ENCODE results near the gene EIF3K.
A peak's percentile ranks its signal among the peaks of the same experiment; 100 is the strongest.

The EIF3K gene

DNA sequence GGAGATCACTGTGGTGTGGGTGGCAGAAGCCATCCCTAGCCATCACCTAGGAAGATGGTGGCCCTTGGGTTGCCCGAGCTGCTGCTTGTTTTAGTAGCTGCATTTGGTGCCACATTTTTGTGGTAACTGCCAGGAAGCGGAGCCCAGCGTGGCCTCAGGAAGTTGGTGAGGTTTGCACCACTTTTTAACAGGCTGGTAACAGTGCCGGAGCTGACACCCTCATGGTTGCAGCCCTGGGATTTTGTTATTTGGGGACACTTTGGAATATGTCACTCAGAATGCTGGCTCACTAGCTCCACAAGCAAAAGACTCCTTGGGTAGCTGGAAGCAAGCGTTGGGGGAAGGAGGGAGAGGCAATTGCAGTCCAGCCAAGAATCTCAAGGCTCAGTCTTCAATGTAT, 50.6 kb downstream of the EIF3K start:
- peak in 2 of 4 experiments; percentile 11 to 13 for DNase-seq

DNA sequence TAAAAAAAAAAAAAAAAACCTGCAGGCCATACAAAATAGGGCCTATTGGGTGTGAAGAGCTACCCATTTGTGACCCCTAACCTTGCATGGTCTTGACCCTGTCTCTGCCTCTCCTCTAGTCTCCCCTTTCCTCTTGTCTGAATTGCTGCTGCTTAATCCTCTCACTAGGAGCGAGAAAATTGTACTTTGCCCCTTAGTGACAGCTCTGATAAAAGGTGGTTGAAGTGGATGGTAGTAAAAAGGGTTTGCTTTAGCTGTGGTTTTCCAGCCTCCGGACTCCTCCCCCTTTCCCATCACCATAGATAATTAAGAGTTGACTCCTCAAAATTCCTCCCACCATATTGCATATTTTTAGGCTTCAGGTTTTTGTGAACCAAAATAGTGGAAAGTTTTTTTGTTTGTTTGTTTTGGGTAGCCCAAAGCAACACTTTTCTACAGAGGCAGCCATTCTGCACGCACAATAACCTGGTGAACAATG, 52.0 kb downstream of the EIF3K start:
- no peak for DNase-seq

DNA sequence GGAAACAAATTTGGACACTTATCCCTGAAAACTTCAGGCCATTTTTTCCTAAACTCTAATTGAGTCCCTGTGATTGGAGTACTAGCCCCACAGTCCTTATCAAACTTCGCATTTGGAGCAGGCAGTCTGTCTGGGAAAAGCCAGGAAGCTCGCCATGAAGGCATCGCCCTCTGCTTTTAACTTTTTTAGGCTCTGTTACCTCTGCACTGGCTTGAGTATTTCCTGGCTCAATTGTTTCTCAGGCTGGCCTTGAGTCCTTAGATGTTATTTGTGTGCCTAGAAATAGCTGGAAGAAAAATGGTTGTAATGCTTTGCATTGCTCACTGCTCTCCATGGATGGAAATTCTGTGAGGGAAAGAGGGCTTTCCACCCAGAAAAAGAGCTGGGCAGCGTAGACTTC, 52.7 kb downstream of the EIF3K start:
- DNase-seq = no peak

DNA sequence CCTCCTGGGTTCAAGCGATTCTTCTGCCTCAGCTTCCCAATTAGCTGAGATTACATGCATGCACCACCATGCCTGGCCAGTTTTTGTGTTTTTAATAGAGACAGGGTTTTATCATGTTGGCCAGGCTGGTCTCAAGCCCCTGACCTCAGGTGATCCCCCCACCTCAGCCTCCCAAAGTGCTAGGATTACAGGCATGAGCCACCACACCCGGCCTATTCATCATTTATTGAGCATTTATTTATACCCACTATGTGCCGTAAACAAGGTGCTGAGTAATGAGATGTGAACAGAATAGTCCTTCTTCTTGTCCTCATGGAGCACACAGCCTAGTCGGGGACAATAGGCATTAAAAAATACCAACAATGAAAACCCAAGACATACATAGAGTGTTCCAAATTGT, 54.0 kb downstream of the EIF3K start:
- no peak for DNase-seq

DNA sequence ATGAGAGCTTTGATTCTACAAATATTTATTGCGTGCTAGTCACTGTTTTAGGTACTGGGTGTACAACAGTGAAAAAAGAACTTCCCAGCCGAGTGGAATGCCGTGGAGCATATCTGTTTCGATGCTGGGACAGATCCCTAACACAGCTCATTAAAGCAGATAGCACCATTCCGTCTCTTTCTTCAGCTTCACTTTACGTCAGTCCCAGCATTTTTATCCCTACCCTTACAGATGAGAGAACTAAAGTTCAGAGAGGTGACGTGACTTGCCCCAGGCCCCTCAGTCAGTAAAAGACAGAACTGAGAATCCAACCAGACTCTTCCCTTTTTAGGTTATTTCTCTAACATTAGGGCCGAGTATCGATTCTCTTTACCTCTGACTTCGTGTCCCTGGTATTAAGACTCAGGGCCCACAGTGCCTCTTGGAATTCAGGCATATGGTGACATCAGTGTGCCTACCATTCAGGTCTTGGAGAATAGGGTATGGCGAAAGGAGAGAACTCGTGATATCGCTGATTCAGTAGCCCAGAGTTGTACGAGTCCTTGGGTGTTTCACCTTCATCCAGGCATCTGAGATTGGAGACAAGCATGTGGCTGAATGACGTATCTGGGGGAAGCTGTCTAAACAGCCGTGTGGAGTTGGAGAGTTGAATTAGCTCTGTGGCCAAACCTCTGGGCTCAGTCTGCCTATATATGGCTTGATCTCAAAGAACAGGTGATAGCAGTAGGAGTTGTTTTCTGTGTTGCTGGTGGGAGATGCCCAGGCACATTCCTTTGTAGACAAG, 55.6 kb downstream of the EIF3K start:
- no peak for DNase-seq

DNA sequence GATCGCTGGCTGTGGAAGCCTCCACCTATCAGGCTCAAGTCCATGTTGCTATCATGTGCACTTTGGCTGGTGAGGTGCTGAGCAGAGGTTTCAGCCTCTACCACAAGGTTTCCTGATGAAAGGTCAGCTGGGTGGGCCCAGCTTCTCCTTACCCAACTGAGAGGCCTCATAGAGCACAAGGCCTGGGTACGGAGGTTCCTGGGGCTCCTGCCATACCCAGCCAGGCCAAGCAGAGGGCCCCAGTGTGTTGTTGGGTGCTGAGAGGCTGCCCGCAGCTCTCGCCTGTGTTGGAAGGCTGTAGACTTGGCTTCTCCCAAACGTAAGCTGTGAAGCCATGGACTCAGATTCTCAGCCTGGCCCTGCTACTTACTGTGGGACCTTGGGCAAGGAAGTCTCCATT, 56.6 kb downstream of the EIF3K start:
- no peak for DNase-seq

DNA sequence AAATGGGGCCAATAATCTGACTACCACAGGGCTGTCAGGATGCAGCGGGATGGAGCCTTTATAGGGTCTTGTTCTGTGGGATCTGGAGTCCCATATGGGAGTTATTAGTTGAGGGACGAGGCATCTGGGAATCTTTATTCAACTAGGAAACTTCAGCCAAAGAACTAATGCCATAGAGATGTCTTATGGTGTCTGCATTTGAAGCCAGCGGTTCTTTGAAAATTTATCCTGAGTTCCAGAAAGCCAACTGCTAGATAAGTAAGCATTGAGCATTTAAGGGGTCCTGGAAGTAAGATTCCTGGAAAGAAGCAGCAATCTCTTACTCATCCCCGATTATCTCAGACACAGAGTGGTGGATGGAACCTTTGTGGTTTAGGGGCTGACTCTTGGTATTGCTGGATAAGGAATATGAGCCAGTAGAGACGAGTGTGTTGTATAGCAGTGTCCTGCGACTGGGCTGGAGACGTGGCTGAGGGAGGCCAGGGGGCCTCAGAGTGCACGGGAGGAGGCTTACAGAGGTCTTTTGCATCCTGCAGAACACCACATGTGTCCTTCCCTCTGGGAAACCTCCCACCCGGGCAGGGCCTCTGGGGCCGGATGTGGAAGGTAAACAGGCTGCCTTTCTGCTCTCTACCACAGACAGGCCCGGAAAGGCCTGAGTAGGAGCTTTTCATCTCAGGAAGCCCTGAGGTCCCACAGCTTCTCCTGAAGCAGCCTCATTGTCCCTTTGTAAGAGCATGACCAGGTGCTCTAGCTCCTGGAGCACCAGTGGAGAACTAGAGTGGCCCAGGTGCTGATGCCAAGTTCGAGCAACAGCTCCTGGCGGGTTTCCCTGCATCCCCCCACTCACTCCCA, 57.3 kb downstream of the EIF3K start:
- DNase-seq = no peak

DNA sequence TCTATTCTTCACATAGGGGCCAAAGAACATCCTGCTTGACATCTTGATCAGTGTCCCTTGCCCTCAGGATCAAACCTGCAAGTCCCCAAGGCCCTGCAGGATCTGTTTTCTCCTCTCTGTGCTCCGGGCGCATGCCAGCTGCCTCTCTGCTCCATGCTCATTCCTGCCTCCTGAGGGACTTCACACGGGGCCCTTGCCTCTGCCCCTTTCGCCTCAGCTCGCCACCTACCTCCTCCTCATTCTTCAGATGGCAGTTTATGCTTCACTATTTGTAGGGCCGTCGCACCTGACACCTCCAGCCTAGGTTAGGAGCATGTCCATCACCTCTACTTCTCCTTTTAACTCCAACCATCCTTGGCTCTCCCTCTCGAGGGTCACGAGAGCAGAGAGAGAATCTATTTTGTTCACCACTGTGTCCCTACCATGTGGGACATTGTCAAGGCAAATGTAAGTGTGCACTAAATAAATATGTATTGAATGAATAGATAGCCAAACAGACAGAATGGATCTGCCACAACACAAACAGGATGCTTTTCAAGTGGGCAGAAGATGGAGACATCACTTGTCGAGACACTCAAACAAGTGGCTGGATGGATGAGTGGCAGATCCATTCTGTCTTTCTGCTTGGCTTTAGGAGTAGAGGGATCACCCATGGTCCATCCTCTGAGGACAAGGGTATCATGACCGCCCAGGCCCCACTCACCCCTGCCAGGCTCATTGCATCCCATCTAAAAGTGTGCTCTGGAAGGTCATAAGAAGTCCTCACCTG, 58.1 kb downstream of the EIF3K start:
- DNase-seq = no peak

DNA sequence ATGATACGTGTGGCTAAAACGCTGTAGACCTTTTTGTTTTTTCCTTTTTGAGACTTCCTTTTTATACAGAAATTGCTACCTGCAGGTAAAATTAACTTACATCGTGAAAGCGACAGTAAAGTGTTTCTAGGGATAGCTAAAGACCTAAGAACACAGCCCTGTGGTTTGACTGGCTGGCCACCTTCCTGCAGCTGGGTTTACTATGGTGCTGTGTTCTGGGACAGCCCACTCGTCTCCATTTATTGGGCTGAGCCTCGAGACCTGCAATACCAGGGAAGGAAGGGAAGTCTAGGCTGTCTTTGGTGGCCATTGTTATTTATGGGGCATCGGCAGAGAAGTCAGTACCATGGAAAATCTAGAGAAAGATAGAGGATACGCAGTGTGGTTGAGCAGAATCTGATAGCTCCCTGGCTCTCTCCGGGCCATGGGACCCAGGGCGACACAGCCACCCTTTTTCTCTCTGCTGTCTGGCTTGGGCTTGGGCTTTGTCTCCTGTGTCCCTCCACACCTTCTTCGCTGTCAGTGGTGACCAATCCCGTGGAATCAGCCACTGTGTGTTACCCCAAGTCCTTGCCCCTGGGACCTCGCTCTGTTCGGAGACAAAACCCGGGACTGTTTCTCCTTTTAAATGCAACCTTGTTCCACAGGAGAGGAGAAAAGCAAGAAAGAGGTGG, 59.4 kb downstream of the EIF3K start:
- DNase-seq = no peak

DNA sequence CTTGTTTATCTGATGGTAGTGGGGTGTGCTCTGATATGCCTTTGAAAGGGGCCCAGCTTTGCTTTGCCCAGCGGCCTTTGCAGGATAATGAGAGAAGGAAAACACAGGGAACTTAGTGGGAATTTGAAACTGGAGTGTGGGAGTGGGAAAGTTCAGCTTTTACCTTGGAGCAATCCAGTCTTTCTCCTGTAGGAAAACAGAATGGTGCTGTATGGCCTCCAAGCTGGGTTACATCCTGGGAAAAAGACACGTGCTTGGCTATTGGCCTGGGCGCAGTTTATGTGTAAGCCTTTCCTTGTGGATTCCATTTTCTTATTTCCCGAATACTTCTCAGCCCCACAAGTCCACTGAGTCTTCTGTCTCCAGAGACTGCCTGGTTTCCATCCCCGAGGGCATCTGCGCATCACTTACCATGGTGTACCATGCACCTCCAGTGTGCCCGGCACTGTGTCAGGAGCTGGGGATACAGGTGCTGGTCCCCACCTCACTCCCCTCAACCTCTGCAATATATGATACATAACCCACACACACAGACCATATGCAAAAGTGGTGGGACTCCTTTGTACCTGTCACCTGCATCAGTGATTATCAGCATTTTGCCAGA, 60.0 kb downstream of the EIF3K start:
- DNase-seq = no peak

DNA sequence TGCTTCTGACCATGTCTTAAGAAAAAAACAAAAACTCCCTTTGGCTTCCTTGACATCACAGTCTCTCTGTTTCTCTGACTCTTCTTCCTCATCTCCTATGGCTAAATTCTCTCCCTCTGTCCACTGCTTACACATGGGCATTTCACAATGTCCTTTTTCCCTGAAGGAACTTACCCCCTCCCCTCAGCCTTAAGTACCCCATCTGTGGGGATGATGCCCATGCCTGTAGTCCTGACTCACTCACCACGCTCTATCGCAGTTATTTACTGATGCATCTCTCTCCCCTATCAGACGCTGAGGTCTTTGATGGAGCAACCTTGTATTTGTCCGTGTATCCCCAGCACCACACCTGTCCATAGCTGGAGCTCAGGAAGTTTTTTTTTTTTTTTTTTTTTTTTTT, 60.9 kb downstream of the EIF3K start:
- DNase-seq = no peak

DNA sequence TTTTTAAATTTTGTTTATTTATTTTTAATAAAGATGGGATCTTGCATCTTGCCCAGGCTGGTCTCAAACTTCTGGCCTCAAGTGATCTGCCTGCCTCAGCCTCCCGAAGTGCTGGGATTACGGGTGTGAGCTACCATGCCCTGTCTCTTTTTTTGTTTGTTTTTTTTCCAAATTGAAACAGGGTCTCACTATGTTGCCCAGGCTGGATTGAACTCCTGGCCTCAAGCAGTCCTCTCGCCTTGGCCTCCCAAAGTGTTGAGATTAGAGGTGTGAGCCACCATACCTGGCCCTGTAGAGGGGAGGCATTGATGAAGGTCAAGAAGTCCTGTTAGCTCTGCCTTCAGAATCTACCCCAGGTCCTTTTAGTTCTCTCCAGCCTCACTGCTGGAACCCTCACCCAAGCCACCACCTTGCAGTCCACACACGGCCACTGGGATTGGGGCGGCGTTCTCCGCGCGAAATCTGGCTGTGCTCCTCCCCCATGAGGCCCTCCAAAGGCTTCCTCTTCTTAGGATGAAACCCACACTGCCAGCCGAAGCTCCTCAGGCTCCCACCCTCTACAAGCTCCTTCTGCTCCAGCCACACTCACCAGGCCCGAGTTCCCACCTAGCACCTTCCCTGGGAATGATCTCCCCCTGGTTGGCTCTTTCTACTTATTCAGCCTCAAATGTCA, 63.3 kb downstream of the EIF3K start:
- DNase-seq = no peak

DNA sequence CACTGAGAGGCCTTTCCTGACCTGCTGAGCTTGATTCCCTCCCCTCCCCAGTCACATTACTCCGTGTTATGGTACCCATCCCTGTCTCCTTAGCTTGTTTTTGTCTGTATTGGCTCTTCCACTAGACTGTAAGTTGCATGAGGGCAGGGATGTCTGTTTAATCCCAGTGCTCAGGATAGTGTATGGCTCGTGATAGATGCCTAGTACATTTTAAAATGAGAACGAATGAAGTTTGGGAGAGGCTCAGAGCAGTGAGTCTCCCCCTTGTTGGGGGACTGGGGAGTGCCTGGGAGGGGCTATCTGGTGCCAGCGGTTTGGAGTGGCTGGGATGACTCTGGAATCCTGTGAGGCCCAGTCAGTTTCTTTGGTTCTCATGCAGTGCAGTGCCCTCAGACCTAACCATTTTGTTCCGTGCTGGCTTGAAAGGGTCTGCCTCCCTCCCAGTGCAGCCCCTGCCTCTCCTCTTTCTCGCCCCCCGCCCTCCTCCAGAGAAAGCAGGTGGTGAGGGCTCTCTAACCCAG, 63.9 kb downstream of the EIF3K start:
- no peak for DNase-seq

DNA sequence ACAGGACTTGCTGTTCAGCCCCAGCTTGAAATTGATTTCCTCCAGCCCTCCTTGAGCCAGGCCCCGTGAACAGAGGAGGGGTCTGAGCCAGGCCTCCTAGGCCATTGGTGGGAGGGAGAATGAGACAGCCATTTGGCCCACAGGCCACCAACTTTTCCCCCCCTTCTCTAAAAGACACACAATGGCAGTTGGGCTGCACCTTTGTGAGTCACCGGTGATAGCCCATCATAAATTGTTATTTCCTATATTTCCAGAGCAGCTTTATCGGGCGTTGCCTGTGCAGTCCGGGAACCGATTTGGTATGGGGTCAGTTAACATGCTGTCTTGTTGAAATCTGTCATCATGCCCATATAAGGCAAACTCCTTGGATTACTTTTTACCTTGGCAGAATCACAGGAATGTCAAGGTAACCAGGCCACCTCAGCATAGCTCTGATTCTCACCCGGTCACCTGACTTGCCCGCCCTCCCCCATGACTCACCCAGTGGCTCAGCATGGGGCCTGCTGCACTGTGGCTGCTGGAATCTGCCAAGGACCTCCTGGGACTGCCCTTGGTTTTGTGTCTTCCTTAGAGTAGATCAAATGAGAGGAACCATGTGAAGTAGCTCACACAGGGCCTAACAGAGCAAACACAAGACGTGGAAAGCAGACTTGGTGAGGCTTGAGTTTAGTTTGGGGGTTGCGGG, 64.5 kb downstream of the EIF3K start:
- no peak for DNase-seq

DNA sequence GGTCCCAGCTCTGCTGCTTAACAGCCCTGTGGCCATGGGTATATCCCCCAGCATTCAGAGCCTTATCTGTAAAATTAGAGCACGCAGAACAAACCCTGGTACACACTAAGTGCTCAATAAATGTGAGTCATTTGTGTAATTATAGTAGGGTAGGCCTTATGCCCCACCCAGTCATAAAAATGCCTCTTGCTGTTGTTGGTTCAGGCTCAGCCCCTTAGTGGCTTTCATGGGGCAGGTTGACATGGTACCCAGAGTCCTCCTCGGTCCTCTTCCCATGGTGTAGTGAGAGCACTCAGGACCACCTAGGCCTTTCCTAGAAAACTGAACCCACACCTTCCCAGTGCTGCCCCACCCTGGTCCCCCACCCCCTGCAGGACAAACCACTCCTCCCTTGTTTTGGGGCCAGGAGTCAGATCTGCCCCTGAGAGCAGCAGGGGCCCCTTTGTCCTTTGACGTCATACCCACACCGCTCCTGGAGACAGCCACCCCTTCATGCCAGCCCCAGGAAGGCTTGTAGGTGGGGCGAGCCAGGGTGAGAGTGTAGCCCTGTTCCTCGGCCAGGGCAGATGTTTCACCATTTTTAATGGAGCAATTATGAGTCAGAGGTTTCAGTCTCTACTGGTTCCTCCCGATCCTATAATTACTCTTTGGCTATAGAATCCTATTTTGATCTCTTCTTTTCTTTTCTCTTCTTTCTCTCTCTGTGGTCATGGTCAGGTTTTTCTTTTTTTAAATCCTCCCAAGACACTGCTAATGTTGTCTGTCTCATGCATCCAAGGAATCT, 65.3 kb downstream of the EIF3K start:
- no peak for DNase-seq

DNA sequence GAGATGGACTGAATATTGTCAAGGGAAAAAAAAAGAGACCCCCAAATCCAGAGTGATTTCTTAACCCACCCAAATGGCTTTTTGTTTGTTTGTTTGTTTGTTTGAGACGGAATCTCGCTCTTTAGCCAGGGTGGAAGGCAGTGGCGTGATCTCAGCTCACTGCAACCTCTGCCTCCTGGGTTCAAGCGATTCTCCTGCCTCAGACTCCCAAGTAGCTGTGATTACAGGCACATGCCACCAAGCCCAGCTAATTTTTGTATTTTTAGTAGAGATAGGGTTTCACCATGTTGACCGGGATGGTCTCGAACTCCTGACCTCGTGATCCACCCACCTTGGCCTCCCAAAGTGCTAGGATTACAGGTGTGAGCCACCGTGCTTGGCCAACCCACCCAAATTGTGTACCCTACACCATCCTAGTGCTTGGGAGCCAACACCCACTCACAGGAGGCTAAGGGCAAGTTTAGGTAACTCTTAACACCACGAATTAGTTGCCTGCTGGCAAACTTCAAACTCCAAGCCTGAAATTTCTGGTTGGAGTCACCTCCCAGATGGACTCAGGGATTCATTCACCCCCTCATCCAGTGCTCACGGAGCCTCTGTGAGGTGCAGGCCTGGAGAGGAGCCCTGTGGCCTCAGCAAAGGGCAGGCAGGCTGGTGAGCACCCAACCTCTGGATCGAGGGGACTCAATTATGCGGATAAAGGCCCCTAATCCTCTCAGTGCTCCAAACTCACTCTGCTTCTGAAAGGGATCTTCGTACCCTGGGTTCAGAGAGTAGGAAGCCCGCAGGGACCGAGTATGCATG, 66.1 kb downstream of the EIF3K start:
- DNase-seq = no peak

DNA sequence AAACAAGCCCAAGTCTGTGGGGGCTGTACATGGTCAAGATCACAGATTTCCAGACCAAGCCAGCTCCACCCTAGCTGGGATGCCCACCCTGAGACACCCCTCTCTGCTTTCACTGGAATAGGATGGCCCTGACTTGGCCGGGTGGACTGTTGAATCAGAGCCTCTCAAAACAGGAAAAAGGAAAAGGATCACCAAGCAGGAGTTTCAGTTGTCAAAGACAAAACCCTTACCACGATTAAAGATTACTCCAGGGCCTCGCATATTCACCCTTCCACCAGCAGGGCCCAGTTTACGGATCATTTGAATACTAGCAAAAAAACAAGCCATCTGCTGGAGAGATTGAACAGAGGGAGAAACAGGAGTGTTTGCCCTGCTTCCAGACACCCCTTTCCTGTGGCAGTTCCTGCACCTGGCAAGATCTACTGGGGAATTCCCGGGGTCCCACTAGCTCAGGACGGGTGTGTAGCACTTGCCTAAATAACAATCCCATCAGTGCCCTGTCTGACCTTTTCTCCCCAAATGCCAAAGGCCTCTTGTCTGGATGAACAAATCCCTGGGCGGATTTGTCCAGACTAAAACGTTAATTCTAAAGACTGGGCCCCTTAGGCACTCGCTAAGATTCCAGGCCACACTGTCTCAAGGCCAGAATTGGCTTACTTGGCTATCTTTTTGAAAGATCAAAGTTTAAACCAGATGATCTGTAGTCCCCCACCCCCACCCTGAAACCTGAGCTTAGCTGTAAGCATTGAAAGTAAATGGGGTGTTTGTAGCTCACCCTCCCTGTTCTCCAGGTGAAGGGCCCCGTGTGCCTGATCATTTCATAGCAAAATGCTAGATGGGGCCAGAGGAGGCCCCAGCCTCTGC, 66.9 kb downstream of the EIF3K start:
- no peak for DNase-seq

DNA sequence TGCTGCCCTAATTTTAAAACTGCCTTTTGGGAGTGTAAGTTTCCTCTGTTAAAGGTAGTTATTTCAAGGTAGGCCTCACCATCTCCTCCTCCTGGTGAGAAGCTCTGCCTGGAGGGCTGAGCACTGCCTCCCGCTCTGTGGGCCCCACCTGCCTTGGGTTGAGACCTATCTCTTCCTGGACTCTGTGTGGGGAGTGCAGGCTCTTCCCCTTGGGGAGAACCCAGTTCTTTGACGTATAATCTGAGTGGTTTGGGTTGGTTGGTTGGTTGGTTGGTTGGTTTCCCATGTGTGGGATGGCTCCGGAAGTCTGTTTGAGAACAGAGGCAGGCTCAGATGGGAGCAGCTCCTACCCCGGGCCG, 67.5 kb downstream of the EIF3K start:
- DNase-seq = no peak
